GM19351 (cell line): ENCODE results near the gene IRAK2.

Experiments used
- ATAC-seq: cut with Tn5 transposase; IDR thresholded peaks from one replicate; pipeline ENCODE4 v1.9.1; 2021; ENCODE audit warnings: mild to moderate bottlenecking, moderate library complexity; ENCODE audit not compliant: unreplicated experiment

IRAK2 gene

DNA sequence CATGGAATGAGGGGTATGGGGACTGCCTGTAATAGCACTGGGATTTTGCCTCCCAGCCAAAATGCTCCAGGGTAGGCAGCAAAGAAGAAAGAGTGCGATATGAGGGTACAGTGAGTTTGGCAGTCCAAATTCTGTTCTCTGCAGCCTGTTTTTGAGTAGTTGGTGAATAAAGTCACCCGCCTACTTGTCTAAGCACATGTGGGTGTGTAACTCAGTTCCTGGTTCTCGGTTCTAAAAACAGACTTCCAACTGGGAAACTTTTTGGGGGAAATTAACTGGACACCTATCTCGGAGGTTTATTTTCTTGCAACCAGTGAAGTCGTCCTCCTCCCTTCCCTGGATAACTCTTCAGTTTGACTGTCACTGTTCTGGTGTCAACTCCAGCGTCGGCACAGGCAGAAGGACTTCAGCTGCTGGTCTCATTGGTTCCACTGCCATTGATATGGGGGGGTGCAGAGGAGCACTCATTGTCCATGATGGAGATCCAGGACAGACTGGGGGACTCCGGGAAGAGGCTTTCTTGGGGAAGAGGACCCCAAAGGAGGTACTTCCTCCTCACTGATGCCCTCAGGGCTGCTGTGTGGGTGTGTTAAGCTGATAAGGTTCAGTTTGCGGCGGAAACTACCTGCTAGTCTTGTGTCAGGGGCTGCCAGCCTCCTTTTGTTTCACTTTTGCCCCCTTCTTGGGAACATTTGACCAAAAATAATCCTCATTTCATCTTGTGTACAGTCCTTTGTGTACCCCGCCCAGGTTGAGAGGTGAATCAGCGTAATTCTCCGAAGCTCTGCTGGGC is 114.9 kb downstream of the IRAK2 start:
- ATAC-seq, result no peak

DNA sequence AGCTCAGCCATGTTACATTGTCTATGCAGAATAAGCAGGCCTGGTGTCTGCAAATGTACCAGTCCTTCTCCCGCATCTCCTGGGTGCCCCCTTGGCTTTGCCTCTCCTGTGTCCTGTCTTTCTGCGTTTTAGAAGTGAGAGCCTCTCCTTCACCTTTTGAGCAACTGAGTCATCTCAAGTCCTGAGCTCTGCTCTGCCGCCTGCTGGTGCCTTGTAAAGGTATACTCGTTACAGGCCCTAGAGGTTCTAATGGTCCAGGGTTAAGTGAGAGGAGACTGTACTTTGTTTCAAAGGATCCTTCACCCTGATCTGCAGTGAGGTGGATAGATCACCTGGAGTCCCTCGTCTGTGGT is 115.4 kb downstream of the IRAK2 start:
- ATAC-seq, result no peak

DNA sequence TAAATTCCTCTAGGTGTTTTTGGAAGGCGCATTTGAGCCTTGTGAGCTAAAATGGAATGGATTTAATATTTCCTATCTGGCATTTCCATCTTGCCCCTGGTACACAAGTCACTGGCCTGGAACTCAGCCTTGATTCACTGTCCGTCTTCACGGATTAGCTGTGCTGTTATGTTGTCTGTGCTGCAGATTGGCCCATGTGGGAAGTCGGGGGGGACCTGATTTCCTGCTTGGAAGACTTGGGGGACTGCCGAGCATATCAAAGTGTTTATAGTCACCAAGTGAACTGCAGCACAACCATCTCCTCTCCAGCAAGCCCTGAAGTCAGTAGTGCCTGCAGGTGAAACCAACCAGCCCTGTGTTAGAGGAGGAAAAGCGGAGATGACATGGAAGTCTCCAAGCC is 115.9 kb downstream of the IRAK2 start:
- no peak for ATAC-seq

DNA sequence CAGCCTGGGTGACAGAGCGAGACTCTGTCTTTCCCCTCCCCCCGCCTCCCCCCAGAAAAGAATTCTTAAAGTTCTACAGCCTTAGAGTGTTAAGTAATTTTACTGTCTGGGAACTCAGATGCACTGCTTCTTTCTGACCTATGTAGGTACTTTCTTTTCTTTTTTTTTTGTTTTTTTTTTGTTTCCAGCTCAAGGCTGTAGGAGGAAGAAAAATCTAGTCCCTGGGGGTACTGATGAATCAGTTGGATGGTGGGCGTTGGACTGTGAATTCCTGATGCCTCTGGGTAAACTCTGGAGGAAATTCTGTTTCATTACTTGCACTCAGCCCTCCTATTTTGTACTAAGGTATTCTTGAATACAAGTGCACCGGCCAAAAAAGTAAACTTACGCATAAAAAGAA is 117.2 kb downstream of the IRAK2 start:
- no peak for ATAC-seq

DNA sequence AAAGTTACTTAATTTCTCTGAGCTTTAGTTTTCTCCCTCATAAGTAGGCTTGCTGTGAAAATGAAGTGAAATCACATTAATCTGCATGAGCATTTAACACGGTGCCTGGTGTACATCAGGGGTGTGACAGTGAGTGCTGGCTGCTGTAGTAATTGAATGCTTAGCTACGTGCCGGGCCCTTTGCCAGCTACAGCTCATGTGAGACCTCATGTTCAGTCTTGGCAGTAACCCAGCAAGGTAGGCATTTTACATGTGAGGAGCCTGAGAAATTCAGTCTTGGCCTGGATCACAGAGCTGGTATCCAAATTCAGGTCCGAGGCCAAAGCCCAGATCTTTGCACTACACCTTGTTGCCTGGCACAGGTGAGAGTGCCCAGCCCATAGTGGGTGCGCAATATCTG is 118.9 kb downstream of the IRAK2 start:
- ATAC-seq, result no peak

DNA sequence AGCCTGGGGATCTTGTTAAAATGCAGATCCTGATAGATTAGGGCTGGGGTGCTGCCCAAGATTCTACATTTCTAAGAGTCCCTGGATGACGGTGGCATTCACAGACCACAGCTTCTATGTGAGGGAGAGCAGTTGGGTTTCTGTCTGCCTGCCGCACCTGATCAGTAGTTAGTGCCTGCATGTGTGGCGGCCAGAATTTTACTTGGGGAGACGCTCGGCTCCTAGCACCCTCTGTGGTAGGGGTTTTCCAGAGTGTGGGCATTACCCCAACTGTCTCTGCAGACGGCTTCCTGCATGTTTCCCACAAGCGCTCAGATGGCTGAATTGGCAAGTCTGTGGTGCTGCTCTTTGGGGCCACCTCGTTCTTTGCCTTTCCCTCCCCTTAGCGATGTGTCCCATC is 119.8 kb downstream of the IRAK2 start:
- ATAC-seq, result no peak

DNA sequence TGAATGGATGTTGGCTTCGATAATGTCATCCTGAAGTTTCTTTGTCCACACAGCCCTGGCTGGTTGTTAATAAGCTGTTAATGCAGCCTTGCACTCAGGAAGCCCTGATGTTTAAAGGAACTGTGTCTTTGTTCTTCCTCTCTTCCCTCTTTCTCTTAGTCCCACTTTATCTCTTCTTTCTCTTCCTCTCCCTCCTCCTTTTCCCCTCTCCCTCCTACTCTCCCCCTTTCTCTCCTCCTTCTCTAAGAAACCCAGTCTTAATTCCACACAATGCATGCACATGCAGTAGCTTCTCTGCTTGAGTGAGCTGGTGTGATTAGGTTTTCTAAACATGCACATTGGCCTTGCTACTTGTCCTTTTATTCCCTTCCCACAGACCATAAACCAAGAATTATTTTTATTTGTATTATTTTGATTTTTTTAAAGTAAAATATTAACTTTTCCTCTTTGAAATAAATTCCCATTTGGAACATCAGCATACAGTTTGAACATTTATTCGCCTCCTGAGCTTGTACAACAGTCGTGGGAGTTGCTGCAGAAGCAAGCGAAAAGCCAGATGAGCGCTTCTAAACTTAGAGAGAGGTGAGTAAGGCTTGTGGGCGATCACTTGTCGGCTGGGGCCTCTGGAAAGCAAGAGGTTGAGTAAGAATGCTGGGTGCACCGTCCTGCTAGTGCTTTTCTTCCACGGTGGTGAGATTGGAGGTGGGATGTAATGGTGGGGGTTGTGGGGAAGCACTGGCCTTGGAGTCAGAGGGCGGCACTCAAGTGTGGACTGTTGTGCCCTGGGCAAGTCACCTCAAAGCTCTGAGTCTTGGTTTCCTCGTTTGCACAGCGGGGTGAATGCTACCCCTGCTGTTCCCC is 120.8 kb downstream of the IRAK2 start:
- no peak for ATAC-seq

DNA sequence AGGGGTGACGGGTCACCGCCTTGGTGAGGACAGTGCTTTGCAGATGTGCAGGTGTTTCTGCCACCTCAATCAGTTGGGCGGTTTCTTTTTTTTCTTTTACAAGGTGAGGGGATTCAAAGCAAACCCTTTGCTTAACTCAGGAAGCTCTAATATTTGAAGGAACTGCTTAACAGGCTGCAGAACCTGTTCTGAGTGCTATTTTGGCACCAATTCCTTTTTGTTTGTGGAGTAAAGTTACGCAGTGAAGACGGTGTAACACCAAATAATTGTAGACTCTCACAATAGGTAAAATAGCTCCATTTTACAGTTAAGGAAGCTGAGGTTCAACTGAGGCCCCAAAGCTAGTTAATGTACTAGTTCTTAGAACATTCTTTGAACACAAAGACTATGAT is 121.4 kb downstream of the IRAK2 start:
- no peak for ATAC-seq

DNA sequence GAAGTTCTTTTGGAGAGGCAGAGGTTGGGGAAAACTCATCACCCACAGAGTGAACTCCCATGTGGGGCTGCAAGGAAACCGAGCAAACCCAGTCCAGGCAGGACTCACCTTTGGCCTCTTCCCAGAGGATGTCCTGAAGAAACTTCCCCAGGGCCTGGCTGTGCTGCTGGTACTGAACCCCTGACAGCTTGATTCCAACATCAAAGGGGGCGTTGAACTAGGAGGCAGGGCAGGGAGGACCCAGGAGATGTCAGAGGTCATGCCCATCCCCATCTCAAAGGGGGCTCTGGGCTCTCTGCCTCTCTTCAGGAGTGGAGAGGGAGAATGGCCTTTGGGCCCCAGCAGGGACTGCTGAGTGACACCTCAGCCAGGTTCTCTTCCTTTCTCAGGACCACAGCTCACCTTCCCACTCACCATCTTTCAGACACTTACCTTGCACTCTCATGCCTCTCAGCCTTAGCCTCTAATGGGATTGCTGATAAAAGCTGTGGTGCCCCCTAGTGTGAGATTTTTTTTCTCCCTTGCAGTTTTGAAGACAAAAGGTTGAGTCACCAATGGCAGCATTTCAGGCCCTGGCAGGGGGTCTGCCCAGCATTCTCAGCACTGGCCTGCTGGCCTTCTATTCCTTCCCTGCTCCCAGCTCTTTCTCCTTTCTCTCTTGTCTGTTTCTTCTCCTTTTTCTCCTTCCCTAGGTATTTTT is 122.0 kb downstream of the IRAK2 start:
- ATAC-seq, result no peak

DNA sequence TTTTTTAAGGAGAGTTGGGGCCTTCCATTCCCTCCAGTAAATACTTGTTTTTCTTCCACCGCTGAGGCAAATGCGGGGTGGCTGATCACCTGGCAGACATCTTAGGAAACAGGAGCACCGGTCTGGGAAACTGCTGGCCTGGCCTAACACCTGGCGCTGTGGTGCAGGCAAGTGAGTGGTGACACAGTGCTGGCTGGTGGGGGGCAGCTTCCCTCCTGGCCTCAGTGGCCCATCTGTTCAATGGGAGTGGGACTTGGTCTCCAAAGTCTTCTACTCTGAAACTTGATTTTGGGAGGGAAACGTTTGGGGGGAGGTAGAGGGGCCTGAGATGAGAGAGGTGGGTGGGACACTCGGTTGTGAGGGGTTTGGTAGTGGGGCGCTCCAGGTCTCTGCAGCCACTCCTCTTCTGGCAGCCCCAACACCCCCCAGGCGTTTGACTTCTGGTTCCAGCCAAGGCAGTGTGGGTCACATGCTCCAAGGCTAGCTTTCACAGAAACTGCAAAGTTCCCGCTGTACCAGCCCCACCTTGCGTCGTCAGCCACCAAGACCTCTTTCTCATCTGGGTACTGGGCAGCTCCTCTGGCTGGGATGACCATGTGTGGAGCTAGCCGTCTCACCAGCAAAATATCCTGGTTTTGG is 123.3 kb downstream of the IRAK2 start:
- no peak for ATAC-seq

DNA sequence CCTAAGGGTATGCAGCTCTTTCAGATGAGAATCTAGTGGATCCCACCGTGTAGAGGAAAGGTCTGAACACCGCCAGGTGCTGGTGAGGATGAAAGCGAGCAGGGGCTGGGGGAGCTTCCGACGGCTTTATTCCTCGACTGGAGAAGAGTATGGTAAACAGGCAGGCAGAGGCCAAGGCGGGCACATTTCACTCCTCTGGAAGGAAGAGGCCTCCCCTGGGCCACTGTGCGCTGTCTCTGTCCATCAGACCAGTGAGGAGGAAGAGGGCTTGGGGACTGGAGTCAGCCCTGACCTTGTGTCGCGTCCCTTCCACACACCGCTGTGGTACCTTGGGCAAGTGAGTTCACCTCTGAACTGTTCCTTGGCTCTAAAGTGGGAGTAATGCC is 123.8 kb downstream of the IRAK2 start:
- ATAC-seq, result no peak

DNA sequence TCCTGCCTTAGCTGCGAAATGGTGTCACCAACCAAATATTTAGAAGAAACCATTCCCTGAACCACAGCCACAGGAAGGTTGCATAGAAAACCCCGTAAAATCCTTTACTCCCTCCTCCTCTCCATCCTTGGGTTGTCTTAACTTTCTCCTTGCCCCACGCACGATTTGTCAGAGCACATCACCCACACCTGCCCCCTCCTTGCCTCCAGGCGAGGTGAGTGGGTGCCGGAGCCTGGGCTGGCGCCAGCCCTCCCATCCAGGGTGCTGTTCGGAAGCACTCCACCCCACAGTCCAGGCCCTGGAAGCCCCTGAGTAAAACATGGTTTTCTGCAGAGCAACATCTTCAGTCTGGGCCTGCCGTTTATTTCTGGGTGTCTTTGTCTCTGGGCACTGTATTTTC is 124.4 kb downstream of the IRAK2 start:
- ATAC-seq, result no peak

DNA sequence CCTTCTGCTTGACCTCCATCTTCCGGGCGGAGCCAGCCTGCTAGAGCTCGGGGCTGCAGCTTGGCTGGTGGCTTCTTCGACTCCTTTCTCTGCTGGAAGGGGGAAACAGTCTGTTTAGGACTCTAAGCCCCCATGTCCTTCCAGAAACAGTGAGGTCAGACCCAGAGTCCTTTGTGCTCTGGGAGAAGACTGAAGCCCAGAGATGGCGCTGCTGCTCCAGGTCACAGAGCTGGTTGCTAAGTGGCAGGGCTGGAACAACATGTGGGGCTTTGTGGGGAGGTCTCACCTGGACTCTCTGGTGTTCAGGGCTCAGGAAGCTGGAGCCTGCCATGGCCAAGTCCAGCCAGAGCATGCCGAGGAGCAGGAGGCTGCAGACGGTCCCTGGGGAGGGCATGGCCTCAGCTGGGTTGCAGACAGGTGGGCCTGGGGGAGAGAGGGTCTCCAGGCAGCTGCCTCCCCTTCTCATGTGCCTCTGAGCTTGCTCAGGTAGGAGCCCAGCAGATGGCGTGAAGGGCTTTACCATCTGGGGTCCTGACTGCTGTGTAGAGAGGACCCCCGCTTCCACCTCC is 125.2 kb downstream of the IRAK2 start:
- ATAC-seq, result no peak

DNA sequence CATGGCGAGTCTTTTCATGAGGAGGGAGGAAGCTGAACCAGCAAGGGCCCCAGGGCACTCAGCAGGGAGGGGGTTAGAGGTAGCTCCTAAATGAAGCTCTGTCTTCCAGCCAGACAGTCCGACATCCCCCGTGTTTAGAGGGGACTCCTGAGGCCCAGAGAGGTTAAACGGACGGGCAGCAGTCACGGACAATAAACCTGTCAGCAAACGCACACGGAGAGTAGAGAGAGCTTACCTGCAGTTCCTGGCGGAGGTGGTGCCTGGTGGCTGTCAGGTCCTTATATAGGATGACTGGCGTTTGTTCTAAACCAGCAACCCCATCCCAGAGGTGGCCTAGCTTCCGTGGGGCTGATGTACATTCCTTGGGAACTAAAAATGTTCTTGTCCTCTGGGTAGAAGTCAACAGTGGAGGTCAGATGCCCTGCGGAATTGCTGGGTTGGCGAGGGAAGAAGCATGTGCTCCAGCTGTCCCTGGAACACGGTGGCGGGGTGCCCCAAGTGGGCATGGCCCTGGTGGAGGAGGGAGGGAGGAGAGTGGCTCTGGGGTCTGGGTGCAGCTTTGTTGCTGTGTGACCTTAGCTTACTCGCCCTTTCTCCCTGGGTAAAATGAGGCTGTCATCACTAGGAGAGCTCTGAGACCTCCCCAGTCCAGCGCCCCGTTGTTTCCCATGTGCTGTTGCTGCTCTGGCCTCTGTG is 125.9 kb downstream of the IRAK2 start:
- ATAC-seq, result no peak

DNA sequence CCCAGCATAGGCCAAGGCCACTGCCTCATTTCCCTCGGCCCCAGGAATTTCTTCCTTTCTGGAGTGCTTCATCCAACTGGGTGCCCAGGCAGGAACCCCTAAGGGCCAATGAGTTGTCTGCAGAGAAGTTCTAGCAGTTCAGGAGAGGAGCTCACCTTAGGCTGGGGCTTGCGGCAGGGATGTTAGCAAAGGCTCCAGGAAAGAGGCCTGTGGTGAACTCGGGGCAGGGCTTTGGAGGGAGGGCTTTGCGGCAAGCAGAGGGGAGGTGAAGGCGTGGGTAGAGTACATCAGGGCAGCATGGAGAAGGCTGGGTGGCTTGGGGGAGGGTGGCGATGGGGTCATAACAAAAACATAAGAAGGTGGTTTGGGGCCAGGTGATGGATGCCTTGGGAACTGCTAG is 126.9 kb downstream of the IRAK2 start:
- no peak for ATAC-seq

DNA sequence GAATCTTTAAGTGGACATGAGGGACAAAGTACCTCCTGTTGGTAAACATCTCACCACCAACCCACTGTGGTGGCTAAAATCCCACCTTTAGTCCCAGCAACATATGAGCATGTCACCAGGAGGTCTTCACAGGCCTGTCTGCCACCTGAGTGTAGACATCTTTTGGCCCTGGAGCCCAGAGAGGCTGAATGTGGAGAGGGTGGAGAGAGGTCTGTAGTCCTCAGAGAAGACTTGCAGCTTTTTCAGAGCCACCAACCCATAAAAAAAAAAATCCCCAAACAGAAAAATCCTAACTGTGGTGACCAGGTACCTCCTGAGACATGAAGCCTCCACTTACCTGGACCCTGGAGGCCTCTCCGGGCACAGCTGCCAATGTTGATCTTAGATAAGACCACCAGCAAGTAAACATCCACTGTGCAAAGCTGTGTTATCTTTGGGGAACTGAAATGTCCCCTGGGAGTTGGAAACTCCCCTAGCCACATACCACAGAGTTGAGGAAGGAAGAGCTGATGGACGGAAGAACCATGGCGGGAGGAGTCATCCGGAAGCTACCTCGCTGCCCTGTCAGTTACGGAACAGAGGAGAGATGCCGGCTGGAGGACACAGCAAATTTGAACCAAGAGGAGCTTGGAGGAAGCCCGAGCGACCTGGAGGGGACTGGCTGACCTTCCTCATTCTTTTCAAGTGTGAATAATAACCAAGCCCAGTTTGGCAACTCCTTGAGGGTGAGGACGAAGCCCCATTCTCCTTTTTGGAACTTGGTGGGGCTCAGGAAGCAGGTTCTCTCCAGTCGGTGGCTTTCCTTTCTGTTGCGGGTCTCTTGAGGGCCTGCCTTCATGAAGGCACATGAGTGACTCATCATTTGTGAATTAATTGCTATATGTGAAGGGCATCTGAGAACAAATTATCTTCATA is 128.0 kb downstream of the IRAK2 start, which contains the start of gene GHRL:
TSS of gene GHRL (minus strand) at position 443 of the 915 bp plus-strand sequence. CDS start 2,767 bp downstream, outside the sequence.
- ATAC-seq, result peak; percentile 74
